ENCODE measurements around the gene NDUFB11. TPM values are rescaled to one million over a fixed set of nuclear protein-coding genes. Genes with fewer than 3 reads are reported as not detected.

Gene NDUFB11
- polyA plus RNA-seq, 4 donors = 78.1 to 109 (median 98.8) TPM

- no peaks in the 10 kb centered on the region for H3K27me3 ChIP-seq (ENCODE audit: control insufficient read depth in 3 of 3, insufficient read depth in 3 of 3, low read length in 3 of 3)
- peaks cover 0 to 26% (median 8%) of the 10 kb centered on the region in 3 donors for H3K36me3 ChIP-seq (ENCODE audit: control insufficient read depth in 3 of 3, insufficient read depth in 2 of 3, low read depth in 1 of 3, low read length in 3 of 3)
- H3K4me3 ChIP-seq (ENCODE audit: low read depth in 1 of 3, low read length in 3 of 3) = no peak overlapping the region
- H3K9me3 ChIP-seq (ENCODE audit: control insufficient read depth in 2 of 2, insufficient read depth in 1 of 2, low read depth in 1 of 2, low read length in 1 of 2) = no peaks in the 10 kb centered on the region
- peaks cover 0 to 4% (median 0%) of the 10 kb centered on the region in 3 donors for H3K4me1 ChIP-seq (ENCODE audit: control insufficient read depth in 3 of 3, insufficient read depth in 2 of 3, low read depth in 1 of 3, low read length in 2 of 3)
- H3K27ac ChIP-seq (ENCODE audit: low read depth in 1 of 3, low read length in 2 of 3) = no peak overlapping the region
- 73 to 81% (median 76%) methylated on average over 19 of the region's 19 CpGs for WGBS, 3 donors
- DNase-seq (no peak), FAIRE-seq (no peak)
These were observed 45.4 kb upstream of the NDUFB11 start for GRCh38 chrX:47189906-47190305.

- FAIRE-seq (no peak), DNase-seq (no peak)
- Histone ChIP-seq H3K27me3 (ENCODE audit: control insufficient read depth in 3 of 3, insufficient read depth in 3 of 3, low read length in 3 of 3) (no peaks in the 10 kb centered on the region), H3K9me3 (ENCODE audit: control insufficient read depth in 2 of 2, insufficient read depth in 1 of 2, low read depth in 1 of 2, low read length in 1 of 2) (no peaks in the 10 kb centered on the region), H3K27ac (ENCODE audit: low read depth in 1 of 3, low read length in 2 of 3) (no peak overlapping the region), H3K4me3 (ENCODE audit: low read depth in 1 of 3, low read length in 3 of 3) (no peak overlapping the region), H3K36me3 (ENCODE audit: control insufficient read depth in 3 of 3, insufficient read depth in 2 of 3, low read depth in 1 of 3, low read length in 3 of 3) (peaks cover 0 to 38% (median 10%) of the 10 kb centered on the region in 3 donors), H3K4me1 (ENCODE audit: control insufficient read depth in 3 of 3, insufficient read depth in 2 of 3, low read depth in 1 of 3, low read length in 2 of 3) (peaks cover 0 to 3% (median 0%) of the 10 kb centered on the region in 3 donors)
- whole genome bisulfite sequencing, 3 donors = 69 to 87% (median 82%) methylated on average over 4 of the region's 4 CpGs
These were observed 42.7 kb upstream of the NDUFB11 start for GRCh38 chrX:47187106-47187677.

GRCh38 chrX:47186096-47186740 is 41.7 kb upstream of the NDUFB11 start:
- no peak for DNase-seq
- H3K4me1 ChIP-seq (ENCODE audit: control insufficient read depth in 3 of 3, insufficient read depth in 2 of 3, low read depth in 1 of 3, low read length in 2 of 3) = peaks cover 0 to 3% (median 0%) of the 10 kb centered on the region in 3 donors
- no peak overlapping the region for H3K4me3 ChIP-seq (ENCODE audit: low read depth in 1 of 3, low read length in 3 of 3)
- H3K27me3 ChIP-seq (ENCODE audit: control insufficient read depth in 3 of 3, insufficient read depth in 3 of 3, low read length in 3 of 3) = no peaks in the 10 kb centered on the region
- WGBS, 3 donors = 89 to 92% (median 89%) methylated on average over 23 to 27 of the region's 27 CpGs
- no peak for FAIRE-seq
- peaks cover 7 to 48% (median 10%) of the 10 kb centered on the region in 3 donors for H3K36me3 ChIP-seq (ENCODE audit: control insufficient read depth in 3 of 3, insufficient read depth in 2 of 3, low read depth in 1 of 3, low read length in 3 of 3)
- no peak overlapping the region for H3K27ac ChIP-seq (ENCODE audit: low read depth in 1 of 3, low read length in 2 of 3)
- no peaks in the 10 kb centered on the region for H3K9me3 ChIP-seq (ENCODE audit: control insufficient read depth in 2 of 2, insufficient read depth in 1 of 2, low read depth in 1 of 2, low read length in 1 of 2)

GRCh38 chrX:47185241-47185640 is 40.7 kb upstream of the NDUFB11 start:
- DNase-seq (no peak), FAIRE-seq (no peak)
- H3K4me1 ChIP-seq (ENCODE audit: control insufficient read depth in 3 of 3, insufficient read depth in 2 of 3, low read depth in 1 of 3, low read length in 2 of 3) = peaks cover 0 to under 1% (median 0%) of the 10 kb centered on the region in 3 donors
- H3K27ac ChIP-seq (ENCODE audit: low read depth in 1 of 3, low read length in 2 of 3) = no peak overlapping the region
- no peaks in the 10 kb centered on the region for H3K9me3 ChIP-seq (ENCODE audit: control insufficient read depth in 2 of 2, insufficient read depth in 1 of 2, low read depth in 1 of 2, low read length in 1 of 2)
- H3K36me3 ChIP-seq (ENCODE audit: control insufficient read depth in 3 of 3, insufficient read depth in 2 of 3, low read depth in 1 of 3, low read length in 3 of 3) = peaks cover 7 to 56% (median 10%) of the 10 kb centered on the region in 3 donors
- H3K4me3 ChIP-seq (ENCODE audit: low read depth in 1 of 3, low read length in 3 of 3) = no peak overlapping the region
- no peaks in the 10 kb centered on the region for H3K27me3 ChIP-seq (ENCODE audit: control insufficient read depth in 3 of 3, insufficient read depth in 3 of 3, low read length in 3 of 3)
- 84 to 94% (median 91%) methylated on average over 11 to 17 of the region's 17 CpGs for WGBS, 3 donors

GRCh38 chrX:47184486-47184885 is 40.0 kb upstream of the NDUFB11 start:
- Histone ChIP-seq H3K36me3 (ENCODE audit: control insufficient read depth in 3 of 3, insufficient read depth in 2 of 3, low read depth in 1 of 3, low read length in 3 of 3) (peaks cover 7 to 63% (median 10%) of the 10 kb centered on the region in 3 donors), H3K27ac (ENCODE audit: low read depth in 1 of 3, low read length in 2 of 3) (no peak overlapping the region), H3K4me1 (ENCODE audit: control insufficient read depth in 3 of 3, insufficient read depth in 2 of 3, low read depth in 1 of 3, low read length in 2 of 3) (no peaks in the 10 kb centered on the region), H3K9me3 (ENCODE audit: control insufficient read depth in 2 of 2, insufficient read depth in 1 of 2, low read depth in 1 of 2, low read length in 1 of 2) (no peaks in the 10 kb centered on the region), H3K4me3 (ENCODE audit: low read depth in 1 of 3, low read length in 3 of 3) (no peak overlapping the region), H3K27me3 (ENCODE audit: control insufficient read depth in 3 of 3, insufficient read depth in 3 of 3, low read length in 3 of 3) (no peaks in the 10 kb centered on the region)
- FAIRE-seq (no peak), DNase-seq (no peak)
- WGBS, 3 donors = 89 to 92% (median 91%) methylated on average over 4 of the region's 4 CpGs

GRCh38 chrX:47182106-47182700 is 37.7 kb upstream of the NDUFB11 start:
- no peak for DNase-seq
- Histone ChIP-seq H3K4me1 (ENCODE audit: control insufficient read depth in 3 of 3, insufficient read depth in 2 of 3, low read depth in 1 of 3, low read length in 2 of 3) (no peaks in the 10 kb centered on the region), H3K27ac (ENCODE audit: low read depth in 1 of 3, low read length in 2 of 3) (no peak overlapping the region), H3K9me3 (ENCODE audit: control insufficient read depth in 2 of 2, insufficient read depth in 1 of 2, low read depth in 1 of 2, low read length in 1 of 2) (no peaks in the 10 kb centered on the region), H3K4me3 (ENCODE audit: low read depth in 1 of 3, low read length in 3 of 3) (no peak overlapping the region), H3K27me3 (ENCODE audit: control insufficient read depth in 3 of 3, insufficient read depth in 3 of 3, low read length in 3 of 3) (no peaks in the 10 kb centered on the region), H3K36me3 (ENCODE audit: control insufficient read depth in 3 of 3, insufficient read depth in 2 of 3, low read depth in 1 of 3, low read length in 3 of 3) (peaks cover 10 to 84% (median 11%) of the 10 kb centered on the region in 3 donors)
- FAIRE-seq = no peak
- 86 to 96% (median 92%) methylated on average over 8 to 9 of the region's 9 CpGs for WGBS, 3 donors

GRCh38 chrX:47181301-47181700 is 36.8 kb upstream of the NDUFB11 start:
- no peak for FAIRE-seq
- H3K36me3 ChIP-seq (ENCODE audit: control insufficient read depth in 3 of 3, insufficient read depth in 2 of 3, low read depth in 1 of 3, low read length in 3 of 3) = peaks cover 9 to 81% (median 13%) of the 10 kb centered on the region in 3 donors

GRCh38 chrX:47180346-47180745 is 35.8 kb upstream of the NDUFB11 start:
- WGBS, 3 donors = 88 to 94% (median 93%) methylated on average over 8 of the region's 8 CpGs
- H3K36me3 ChIP-seq (ENCODE audit: control insufficient read depth in 3 of 3, insufficient read depth in 2 of 3, low read depth in 1 of 3, low read length in 3 of 3) = peaks cover 3 to 83% (median 13%) of the 10 kb centered on the region in 3 donors
- no peak for FAIRE-seq

More at GRCh38 chrX:47181301-47181700, 36.8 kb upstream of the NDUFB11 start:
- Histone ChIP-seq H3K9me3 (ENCODE audit: control insufficient read depth in 2 of 2, insufficient read depth in 1 of 2, low read depth in 1 of 2, low read length in 1 of 2) (no peaks in the 10 kb centered on the region), H3K27ac (ENCODE audit: low read depth in 1 of 3, low read length in 2 of 3) (no peak overlapping the region), H3K27me3 (ENCODE audit: control insufficient read depth in 3 of 3, insufficient read depth in 3 of 3, low read length in 3 of 3) (no peaks in the 10 kb centered on the region), H3K4me3 (ENCODE audit: low read depth in 1 of 3, low read length in 3 of 3) (no peak overlapping the region), H3K4me1 (ENCODE audit: control insufficient read depth in 3 of 3, insufficient read depth in 2 of 3, low read depth in 1 of 3, low read length in 2 of 3) (no peaks in the 10 kb centered on the region)
- 88 to 97% (median 96%) methylated on average over 9 to 10 of the region's 10 CpGs for WGBS, 3 donors
- no peak for DNase-seq

More at GRCh38 chrX:47180346-47180745, 35.8 kb upstream of the NDUFB11 start:
- Histone ChIP-seq H3K27ac (ENCODE audit: low read depth in 1 of 3, low read length in 2 of 3) (no peak overlapping the region), H3K27me3 (ENCODE audit: control insufficient read depth in 3 of 3, insufficient read depth in 3 of 3, low read length in 3 of 3) (no peaks in the 10 kb centered on the region), H3K4me1 (ENCODE audit: control insufficient read depth in 3 of 3, insufficient read depth in 2 of 3, low read depth in 1 of 3, low read length in 2 of 3) (no peaks in the 10 kb centered on the region), H3K4me3 (ENCODE audit: low read depth in 1 of 3, low read length in 3 of 3) (no peak overlapping the region), H3K9me3 (ENCODE audit: control insufficient read depth in 2 of 2, insufficient read depth in 1 of 2, low read depth in 1 of 2, low read length in 1 of 2) (no peaks in the 10 kb centered on the region)
- no peak for DNase-seq

Data from small intestine (tissue), 7 donors.